Prostate gland (tissue), 2 donors: ENCODE data around the gene TRIM69. TPM values are rescaled to one million over a fixed set of nuclear protein-coding genes. Genes with fewer than 3 reads are reported as not detected.
"Not testable (repeated sequence)": the region's sequence is repeated elsewhere in the genome, so short reads cannot be mapped to it uniquely, and the experiment has no call there.

Experiments
- DNase-seq: peaks from one replicate; pipeline ENCODE4 v3.0.0-alpha.2; 2019; ENCODE audit warnings: low spot score
- H3K27ac ChIP-seq, 2 donors: fragments of 200-600 bp; sonication (generic); 2 replicates each; pipeline ENCODE4 v1.5.1; 2017 to 2019
- H3K27me3 ChIP-seq: fragments of 200-600 bp; sonication (generic); replicated peaks from 2 replicates; pipeline ENCODE4 v1.5.1; 2019; ENCODE audit not compliant: insufficient read depth
- H3K36me3 ChIP-seq, 2 donors: fragments of 200-600 bp; sonication (generic); 1 replicate in 1 of 2; 2 replicates in 1 of 2; pipeline versions ENCODE4 v1.5.1 to v1.8.1; 2017 to 2019
- H3K4me1 ChIP-seq: fragments of 200-600 bp; sonication (generic); replicated peaks from 2 replicates; pipeline ENCODE4 v1.5.1; 2019
- H3K4me3 ChIP-seq, 2 donors: fragments of 200-600 bp; sonication (generic); 2 replicates each; pipeline ENCODE4 v1.5.1; 2017 to 2019
- H3K9me3 ChIP-seq: fragments of 200-600 bp; sonication (generic); 2 replicates; pipeline ENCODE4 v1.5.1; 2017
- POLR2A ChIP-seq: fragments of 450-650 bp; IDR thresholded peaks from one replicate; pipeline ENCODE4 v1.6.1; 2016; ENCODE audit warnings: antibody characterized with exemption, mild to moderate bottlenecking
- POLR2AphosphoS5 ChIP-seq: sonication (generic); formaldehyde crosslinking; IDR thresholded peaks from one replicate; pipeline ENCODE4 v1.6.1; 2017; ENCODE audit warnings: antibody characterized with exemption
- WGBS: methylation state at CpG from one replicate; pipeline ENCODE4 v1.1.5; 2018; 5-methylcytosine and 5-hydroxymethylcytosine counted together
- intact Hi-C: fragments of 100-400 bp; cut with DNase I; formaldehyde crosslinking; loops from one replicate; pipeline ENCODE4 v1.14.2; 2022
- total RNA-seq, 2 donors: library from RNA; depleted of rRNA; stranded (reverse); fragments of >200 nt; gene quantifications; one replicate each; pipeline ENCODE4 v1.1.0, GENCODE V29; 2016
- TF ChIP-seq, protein P1 (sequence below), 4 experiments: fragments of 200-600 bp in 2 of 4; fragments of 450-650 bp in 2 of 4; sonication (generic) in 2 of 4; IDR thresholded peaks; 1 replicate in 3 of 4; 2 replicates in 1 of 4; pipeline ENCODE4 v1.5.1; 2016 to 2019; ENCODE audit warnings: antibody characterized with exemption in 4 of 4, mild to moderate bottlenecking in 2 of 4, moderate library complexity in 2 of 4

TRIM69 gene
- total RNA-seq, 2 donors from 2014 or later, result 7.6 to 12.0 TPM

- no peak overlapping the region for H3K27ac ChIP-seq
- WGBS, result 81% methylated on average over 3 of the region's 3 CpGs
- no peak overlapping the region for H3K4me3 ChIP-seq
- intact Hi-C loops, result loop anchor here (2.0 to 10.0 kb wide), 2 partner anchors 76 to 154 kb away; partner anchors contain the start of gene SPG11
- TF ChIP-seq, protein P1, sequence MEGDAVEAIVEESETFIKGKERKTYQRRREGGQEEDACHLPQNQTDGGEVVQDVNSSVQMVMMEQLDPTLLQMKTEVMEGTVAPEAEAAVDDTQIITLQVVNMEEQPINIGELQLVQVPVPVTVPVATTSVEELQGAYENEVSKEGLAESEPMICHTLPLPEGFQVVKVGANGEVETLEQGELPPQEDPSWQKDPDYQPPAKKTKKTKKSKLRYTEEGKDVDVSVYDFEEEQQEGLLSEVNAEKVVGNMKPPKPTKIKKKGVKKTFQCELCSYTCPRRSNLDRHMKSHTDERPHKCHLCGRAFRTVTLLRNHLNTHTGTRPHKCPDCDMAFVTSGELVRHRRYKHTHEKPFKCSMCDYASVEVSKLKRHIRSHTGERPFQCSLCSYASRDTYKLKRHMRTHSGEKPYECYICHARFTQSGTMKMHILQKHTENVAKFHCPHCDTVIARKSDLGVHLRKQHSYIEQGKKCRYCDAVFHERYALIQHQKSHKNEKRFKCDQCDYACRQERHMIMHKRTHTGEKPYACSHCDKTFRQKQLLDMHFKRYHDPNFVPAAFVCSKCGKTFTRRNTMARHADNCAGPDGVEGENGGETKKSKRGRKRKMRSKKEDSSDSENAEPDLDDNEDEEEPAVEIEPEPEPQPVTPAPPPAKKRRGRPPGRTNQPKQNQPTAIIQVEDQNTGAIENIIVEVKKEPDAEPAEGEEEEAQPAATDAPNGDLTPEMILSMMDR (IDR thresholded peaks at IDR 0.05), result peak; percentile 18 to 81 (median 63)
- TF ChIP-seq POLR2AphosphoS5 (no peak), POLR2A (no peak)
- H3K4me1 ChIP-seq, result no peaks in the 10 kb centered on the region
- no peaks in the 10 kb centered on the region for H3K27me3 ChIP-seq
- H3K36me3 ChIP-seq, result no peaks in the 10 kb centered on the region
- no peaks in the 10 kb centered on the region for H3K9me3 ChIP-seq
- no peak for DNase-seq
These were observed 2.1 kb downstream of the TRIM69 start for GRCh38 chr15:44738340-44738984.

- not testable (repeated sequence) for DNase-seq, H3K4me1 ChIP-seq, H3K9me3 ChIP-seq, H3K27ac ChIP-seq, H3K27me3 ChIP-seq, H3K4me3 ChIP-seq, H3K36me3 ChIP-seq
- WGBS, result 82% methylated on average over 22 of the region's 24 CpGs
- intact Hi-C loops, result loop anchor here (2.0 to 10.0 kb wide), 2 partner anchors 77 to 155 kb away; partner anchors contain the start of gene SPG11
These were observed 3.0 kb downstream of the TRIM69 start for GRCh38 chr15:44739222-44739847.

DNA sequence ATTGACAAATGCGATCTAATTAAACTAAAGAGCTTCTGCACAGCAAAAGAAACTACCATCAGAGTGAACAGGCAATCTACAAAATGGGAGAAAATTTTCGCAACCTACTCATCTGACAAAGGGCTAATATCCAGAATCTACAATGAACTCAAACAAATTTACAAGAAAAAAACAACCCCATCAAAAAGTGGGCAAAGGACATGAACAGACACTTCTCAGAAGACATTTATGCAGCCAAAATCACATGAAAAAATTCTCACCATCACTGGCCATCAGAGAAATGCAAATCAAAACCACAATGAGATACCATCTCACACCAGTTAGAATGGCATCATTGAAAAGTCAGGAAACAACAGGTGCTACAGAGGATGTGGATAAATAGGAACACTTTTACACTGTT is 7.1 kb downstream of the TRIM69 start:
- H3K36me3 ChIP-seq, DNase-seq, H3K4me3 ChIP-seq, H3K4me1 ChIP-seq, intact Hi-C loops, H3K27me3 ChIP-seq, H3K27ac ChIP-seq, H3K9me3 ChIP-seq: not testable (repeated sequence)
- WGBS, result 95% methylated on average over 2 of the region's 2 CpGs

DNA sequence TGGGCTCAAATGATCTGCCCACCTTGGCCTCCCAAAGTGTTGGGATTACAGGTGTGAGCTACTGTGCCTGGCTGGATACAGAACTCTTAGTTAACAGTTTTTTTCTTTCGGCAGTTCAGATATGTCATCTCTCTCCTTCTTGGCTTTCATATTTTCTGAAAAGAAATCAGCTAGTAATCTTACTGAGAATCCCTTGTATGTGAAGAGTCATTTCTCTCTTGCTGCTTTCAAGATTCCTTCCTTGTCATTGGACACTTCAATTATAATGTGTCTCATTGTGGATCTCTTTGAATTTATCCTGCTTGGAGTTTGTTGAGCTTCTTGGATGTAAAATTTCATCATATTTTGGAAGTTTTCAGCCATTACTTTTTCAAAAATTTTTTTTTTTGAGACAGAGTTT is 17.0 kb downstream of the TRIM69 start:
- no peaks in the 10 kb centered on the region for H3K36me3 ChIP-seq
- H3K27me3 ChIP-seq, result no peaks in the 10 kb centered on the region
- H3K27ac ChIP-seq, result no peak overlapping the region
- no peaks in the 10 kb centered on the region for H3K4me1 ChIP-seq
- H3K9me3 ChIP-seq, result no peaks in the 10 kb centered on the region
- intact Hi-C loops, result no loop called here
- no peak for DNase-seq
- no peak overlapping the region for H3K4me3 ChIP-seq
- 100% methylated on average over 1 of the region's 1 CpG for WGBS
- TF ChIP-seq, protein P1 (IDR thresholded peaks at IDR 0.05), result no peak
- no peak for TF ChIP-seq POLR2A

DNA sequence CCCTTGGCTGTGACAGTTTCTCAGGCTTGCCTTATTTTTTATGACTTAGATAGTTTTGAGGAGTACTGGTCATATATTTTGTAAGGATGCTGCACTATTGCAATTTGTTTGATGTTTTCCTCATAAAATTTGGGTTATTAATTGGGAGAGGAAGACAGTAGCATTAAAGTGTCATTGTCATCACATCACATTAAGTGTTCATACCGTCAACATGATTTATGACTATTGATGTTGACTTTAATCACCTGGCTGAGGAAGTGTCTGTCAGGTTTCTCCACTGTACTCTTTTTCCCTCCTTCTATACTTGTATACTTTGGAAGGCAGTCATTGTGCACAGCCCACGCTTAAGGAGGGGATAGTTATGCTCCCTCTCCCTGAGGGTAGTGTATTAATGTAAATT is 26.9 kb downstream of the TRIM69 start:
- intact Hi-C loops, result no loop called here
- Histone ChIP-seq H3K27me3 (no peaks in the 10 kb centered on the region), H3K4me3 (no peak overlapping the region), H3K27ac (no peak overlapping the region), H3K9me3 (no peaks in the 10 kb centered on the region), H3K4me1 (no peaks in the 10 kb centered on the region), H3K36me3 (no peaks in the 10 kb centered on the region)
- no peak for TF ChIP-seq POLR2AphosphoS5
- 34% methylated on average over 2 of the region's 2 CpGs for WGBS
- DNase-seq, result no peak

DNA sequence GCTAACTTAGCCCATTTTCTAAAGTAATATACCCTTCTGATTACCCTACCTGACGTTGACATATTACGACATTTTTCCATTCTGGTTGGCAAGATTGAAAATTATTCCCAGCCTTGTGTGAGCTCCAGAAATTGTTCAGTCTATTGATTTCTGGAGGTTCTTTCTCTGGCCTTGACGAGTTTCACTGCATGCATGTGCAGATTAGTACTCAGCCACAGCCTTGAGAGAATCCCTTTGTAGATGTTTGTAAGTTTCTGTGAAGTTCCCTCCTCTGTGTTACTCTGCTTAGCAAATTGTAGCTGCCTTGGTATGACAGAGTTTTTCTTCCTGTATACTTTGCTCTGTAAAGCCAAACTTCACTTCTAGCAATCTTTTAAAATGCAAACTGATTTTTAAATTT is 27.5 kb downstream of the TRIM69 start:
- H3K27me3 ChIP-seq, result no peaks in the 10 kb centered on the region
- intact Hi-C loops, result no loop called here
- WGBS, result 84% methylated on average over 3 of the region's 3 CpGs

More for the DNA sequence above, 27.5 kb downstream of the TRIM69 start:
- Histone ChIP-seq H3K27ac (no peak overlapping the region), H3K4me3 (no peak overlapping the region), H3K4me1 (no peaks in the 10 kb centered on the region), H3K9me3 (no peaks in the 10 kb centered on the region), H3K36me3 (no peaks in the 10 kb centered on the region)
- DNase-seq, result no peak
- TF ChIP-seq POLR2A, result no peak
- TF ChIP-seq POLR2AphosphoS5, result no peak
- TF ChIP-seq, protein P1 (IDR thresholded peaks at IDR 0.05), result no peak
